Activated naive CD4-positive, alpha-beta T cell treated with anti-CD3 and anti-CD28 coated beads, Interleukin-2, amount 50 U/mL, for 16 hours (primary cell): ENCODE data around the gene QSOX1.

Experiments used
- DNase-seq: peaks from one replicate; pipeline ENCODE4 v3.0.0-alpha.2; 2020

QSOX1 gene

DNA sequence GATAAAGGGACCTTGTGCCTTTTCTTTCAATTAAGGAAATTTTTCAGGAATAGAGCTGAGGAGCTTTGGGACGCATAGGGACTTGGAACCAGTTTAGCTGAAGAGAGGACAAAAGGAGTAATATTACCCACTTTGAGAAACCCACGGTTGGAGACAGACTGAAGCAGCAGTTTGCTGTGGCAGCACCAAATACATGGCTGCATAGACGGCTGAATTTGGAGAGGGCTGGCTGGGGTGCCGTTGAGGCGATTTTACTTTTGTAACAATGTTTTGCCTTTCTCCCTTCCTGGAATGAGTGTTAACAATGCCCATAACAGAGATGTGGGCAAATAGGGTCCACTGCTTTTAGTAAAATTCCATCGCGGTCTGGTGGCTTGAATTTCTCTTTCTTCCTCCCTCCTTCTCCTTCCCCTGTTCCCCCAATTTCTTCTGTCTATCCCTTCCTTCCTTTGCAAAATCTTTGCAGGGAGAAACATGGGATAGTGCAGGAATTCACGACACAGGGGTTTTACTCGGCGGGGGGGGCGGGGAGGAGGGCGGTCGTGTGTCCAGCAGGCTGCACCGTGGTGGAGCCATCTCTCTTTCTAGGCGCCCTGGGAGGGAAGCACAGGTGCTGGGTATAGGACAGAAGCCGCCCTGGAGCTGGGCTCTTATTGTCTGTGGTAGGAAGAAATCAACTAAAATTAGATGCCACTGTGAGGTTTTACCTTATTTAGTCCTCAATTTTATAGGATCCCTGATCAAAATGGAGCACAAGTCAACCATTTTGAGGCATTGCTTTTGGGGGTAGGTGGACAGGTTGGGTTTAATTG is 82.2 kb downstream of the QSOX1 start:
- no peak for DNase-seq

DNA sequence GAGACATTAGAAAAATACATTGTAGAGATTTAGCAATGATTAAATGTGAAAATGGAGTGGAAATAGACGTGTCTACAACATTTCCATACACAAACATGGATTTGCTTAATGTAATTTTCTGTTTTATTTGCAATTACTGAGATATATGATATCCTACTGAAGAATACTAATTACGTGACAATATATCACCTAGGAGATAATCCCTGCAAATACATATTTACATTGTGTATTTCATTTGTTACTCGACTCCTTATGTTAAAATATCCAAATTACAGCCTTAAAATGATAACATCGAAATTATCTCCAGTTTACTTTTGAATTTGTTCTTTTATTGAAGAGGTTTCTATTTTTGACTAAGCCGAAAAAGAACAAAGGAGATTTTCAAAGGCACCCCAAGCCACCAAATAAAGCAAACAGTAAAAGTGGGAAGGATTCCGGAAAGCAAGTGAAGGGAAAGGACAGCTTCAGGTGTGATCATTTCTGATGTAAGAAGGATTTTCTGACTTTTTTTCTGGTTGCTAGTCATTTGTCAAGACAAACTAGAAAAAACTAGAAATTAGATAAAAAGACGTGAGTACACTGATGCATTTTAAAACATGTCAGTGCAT is 83.3 kb downstream of the QSOX1 start:
- DNase-seq: no peak

DNA sequence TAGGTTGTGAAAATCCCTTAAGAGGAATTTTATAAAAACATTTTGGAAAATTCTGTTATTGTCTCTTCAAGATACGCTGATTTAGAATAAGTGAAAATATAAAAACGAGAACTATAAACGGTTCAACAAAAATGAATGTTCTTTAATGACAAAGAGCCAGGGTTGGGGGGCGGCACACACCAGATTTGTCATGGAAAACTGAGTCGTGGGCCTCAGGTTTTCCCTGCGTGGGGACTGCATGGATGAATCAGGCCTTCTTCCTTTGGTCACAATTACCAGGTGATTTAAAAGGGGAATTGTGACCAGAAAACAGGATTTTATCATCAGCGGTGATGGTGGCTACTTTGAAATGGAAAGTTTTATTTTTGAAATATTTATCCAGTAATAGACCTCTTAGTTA is 84.0 kb downstream of the QSOX1 start:
- DNase-seq: no peak

DNA sequence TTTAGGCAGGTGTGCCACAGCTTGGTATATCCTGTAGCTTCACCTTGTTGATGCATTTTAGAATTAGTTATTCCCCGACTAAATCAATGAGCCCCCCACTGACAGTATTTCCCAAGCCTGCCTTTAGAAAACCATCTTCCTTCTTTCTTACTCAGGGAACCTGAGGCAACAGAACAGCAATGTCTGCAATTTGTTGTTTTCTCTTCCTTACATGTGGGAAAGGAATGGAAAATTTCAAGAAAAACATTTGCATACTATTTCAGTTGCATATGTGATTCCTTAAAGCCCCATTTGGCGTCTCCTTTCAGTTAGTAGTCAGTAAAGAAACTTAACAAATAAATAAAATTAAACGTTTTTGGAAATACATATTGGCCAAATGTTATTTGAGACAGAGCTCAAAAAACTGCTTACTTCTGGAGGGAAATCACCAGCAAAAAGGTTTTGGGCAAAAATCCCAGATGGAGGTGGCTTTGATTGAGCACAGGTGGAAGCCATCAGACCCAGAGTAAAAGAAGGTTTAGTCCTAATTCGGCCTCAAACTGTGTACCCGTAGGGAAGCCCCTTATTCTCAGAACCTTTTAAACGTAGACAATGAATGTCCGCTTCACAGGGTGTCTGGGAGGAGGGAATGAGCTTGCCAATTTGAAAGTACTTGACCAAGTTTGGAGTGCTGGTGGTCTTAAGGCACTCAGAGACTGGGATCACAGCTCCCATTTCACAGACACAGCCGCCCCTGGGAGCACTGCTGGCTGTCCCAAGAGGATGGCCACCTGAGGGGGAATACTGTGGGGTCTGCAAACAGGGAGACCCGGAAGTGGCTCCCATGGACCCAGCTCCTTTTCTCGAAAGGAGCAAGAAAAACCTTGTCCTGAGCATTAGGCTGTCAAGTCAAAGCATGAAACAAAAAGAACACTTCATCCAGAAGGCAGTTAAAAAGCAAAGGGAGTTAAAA is 84.8 kb downstream of the QSOX1 start:
- DNase-seq: no peak

DNA sequence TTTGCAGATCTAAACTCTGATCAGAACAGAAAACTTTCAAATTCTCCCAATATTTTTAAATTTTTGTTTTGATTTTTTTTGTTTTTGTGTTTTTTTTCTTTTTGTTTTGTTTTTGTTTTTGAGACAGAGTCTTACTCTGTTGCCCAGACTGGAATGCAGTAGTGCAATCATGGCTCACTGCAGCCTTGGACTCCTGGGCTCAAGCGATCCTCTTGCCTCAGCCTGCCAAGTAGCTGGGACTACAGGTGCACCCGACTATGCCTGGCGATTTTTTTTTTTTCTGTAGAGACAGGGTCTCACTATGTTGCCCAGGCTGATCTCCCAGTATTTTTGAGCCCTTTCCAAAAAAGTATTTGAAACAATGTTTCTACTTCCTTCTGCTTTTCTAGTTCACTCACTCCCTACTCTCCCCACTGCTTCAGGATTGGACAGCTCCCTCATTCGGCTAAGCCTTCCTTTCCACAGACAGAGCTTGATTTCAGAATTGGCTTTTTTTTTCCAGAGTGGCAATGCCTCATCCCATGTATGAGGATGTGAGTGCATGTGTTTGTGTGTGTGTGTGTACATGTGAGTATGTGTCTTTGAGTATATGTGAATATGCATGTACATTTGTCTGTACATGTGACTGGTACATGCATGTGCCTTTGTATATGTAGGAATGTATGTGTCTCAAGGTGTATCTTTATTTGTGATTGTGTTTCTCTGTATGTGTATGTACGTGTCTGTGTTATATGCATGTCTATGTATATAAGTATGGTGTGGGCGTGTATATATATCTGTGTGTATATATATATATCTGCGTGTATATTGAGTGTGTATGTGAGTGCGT is 87.3 kb downstream of the QSOX1 start:
- DNase-seq: no peak

DNA sequence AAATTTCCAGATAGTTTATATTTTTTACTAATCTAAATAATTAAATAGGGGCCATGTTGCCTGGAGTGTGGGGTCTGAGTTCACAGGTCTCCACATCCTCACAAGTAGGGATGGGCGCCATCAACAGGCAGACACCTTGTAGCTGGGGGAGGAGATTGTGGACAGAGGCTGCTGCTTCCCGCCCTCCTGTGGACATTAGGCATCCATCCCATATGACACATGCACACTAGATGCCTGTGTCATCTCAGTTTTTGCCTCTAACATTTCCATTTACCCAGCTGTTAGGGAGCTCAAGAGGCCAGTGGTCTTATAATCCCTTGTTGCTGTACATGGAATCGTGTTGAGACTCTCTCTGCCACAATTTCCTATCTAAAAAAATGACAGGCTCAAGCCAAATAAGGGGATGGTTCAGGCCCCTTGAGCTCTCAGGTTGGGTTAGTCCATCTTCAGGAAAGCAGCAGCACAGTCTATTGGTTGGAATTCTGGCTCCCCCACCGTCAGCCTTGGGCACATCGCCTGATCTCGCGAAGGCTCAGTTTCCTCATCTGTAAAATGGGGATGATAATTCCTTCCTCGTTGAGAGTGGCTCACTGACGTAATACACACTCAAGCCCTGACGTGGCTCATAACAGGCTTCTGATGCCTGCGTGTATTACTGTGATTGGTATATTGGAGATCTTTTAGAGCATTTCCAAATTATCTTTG is 89.0 kb downstream of the QSOX1 start:
- DNase-seq: no peak

DNA sequence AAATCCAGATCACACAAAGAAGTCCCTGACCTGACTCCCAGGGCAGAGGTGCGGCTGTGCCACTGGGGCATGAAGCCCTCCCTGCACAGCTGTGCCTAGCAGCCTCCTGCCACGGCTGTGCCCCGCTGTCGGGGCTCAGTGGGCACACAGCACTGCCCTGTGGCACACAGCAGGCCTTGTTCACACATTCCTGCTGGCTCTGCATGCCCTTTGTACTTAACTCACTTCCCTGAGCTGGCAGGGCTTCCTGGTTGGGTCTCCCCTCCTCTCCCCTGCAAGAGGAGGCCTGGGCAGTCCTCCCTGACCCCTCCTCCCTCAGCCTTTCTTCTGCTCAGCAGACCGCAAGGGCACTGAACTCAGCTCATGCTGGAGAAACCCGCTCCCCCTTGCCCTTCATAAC is 90.2 kb downstream of the QSOX1 start:
- no peak for DNase-seq

DNA sequence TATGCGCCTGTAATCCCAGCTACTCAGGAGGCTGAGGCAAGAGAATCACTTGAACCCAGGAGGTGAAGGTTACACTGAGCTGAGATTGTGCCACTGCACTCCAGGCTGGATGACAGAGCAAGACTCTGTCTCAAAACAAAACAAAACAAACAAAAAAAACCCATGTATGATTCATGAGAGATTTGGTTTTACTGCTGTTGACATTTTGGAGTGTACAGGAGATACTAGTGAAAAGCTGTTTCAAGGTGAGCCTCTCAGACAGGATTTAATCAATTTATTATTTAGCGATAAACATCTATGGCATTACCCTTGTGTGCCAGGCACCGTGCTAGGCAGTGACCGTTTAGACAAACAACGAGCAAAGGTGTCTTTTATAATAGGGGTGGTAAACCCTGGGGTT is 91.9 kb downstream of the QSOX1 start:
- DNase-seq: no peak

DNA sequence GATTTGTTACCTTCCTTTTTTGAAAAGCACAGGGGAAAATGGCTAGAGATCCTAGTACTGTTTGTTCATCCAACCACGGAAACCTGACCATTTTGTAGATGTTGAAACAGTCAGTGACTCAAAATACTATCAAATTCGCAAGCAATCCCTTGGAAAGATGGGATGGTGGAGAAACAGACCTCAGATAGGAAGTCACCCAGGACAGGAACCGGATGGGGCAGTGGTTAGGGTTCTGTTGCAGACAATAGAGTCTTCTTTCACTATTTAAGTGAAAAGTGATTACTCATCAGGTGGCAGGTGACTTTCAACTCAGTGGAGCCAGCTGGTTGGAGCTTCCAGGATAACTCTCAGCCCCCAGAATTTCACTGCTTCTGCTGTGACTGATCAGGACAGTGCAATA is 92.4 kb downstream of the QSOX1 start:
- no peak for DNase-seq

DNA sequence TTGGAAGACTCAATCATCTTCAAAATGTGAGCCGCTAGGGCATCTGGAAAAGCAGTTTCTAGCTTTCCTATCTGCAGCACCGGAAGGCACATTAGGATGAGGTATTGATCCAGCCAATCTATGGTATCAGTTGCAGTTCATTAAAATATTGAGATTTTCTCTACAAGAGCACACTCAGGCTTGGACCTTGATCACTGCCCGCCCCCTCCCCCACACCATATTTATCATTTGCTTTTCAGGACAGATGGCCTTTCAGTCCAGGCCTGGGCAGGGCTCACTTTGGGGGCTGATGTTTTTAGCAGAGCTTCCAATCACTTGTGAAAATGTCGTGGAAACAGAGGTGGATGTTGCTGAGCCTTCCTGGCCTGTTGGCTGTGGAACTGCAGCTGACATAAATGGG is 92.9 kb downstream of the QSOX1 start:
- DNase-seq: no peak

DNA sequence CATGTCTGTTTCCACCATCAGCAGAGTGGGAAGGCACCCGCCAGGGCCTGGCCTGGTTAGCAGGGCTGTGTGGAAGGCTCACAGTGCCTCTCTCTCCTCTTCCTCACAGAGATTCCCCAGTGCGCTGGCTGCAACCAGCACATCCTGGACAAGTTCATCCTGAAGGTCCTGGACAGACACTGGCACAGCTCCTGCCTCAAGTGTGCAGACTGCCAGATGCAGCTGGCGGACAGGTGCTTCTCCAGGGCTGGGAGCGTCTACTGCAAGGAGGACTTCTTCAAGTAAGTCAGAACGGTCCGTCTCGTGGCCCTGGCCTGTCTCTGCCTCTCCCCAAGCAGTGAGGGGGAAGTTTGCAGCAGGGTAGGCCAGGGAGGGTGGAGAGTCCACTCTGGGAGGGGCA is 93.5 kb downstream of the QSOX1 start:
- DNase-seq: no peak

DNA sequence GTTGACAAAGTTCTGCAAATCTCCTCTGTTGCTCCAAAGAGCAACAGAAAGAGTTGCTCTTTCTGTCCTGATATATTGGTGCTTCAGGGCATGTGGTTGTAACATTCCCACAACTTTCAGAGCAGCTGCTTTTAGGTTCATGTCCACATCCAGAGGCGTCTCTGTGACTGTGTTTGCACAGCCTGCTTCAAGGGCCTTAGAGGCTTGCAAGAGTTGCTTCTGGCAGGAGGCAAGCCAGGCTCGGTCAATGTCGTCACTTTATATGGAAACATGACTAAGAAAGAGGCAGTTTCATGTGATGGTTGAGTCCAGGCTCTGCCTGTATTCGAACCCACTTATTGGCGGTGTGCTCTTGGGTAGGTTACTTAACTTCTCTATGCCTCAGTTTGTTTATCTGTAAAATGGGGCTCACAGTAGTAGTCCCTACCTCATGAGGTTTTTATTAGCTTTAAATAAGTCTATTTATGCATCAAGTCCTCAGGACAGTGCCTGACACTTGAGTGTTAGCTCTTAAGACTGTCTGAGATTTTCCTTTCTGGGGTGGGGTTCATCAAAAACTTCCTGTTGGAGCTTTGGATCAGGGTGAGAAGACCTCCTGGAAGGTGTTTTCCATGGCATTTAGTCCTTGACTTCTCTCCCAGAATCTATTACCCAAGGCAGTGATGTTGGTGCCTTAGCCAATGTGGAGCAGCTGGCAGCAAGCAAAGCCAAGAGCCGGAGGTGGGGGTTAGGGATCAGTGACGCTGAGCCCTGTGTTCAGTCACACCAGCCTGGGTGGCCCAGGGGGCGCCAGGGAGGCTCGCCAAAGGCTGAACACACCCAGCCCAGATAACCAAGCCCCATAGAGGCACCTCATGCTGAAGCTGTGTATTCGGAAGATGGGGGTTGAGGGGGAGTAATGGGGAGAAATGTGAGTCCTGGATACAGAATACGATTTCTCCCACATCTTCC is 94.3 kb downstream of the QSOX1 start:
- DNase-seq: no peak

DNA sequence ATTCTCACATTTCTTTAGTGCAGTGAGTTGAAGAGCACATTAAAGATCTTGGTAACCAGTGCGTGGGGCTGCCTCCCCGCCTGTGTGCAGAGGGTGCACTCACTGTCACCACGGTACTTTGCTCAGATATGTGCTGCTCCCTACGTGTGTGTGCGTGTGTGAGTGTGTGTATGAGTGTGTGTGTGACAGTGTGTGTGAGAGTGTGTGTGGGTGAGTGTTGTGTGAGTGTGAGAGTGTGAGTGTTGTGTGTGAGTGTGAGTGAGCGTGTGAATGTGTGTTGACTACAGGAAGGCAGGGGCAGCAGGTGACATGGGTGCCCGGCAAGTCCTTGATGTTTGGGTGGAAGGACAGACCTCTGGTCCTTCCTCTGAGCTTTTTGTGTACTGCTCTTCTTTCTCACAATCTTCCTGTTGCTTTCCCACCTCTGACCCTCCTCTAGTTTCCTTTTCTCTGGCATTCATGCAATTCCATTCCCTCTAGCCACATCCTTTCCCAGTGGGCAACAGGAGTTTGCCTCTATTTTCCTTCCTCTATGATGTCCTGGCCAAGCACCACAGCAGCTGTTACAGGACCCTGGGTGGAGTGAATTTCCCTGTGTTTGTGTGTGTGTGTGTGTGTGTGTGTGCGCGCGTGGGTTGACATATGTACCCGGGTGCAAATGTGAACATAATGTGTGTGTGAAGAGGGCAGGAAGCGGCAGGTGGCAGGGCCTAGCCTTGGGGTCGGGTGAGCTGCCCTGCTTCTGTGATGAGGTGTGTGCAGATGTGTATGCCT is 95.2 kb downstream of the QSOX1 start:
- no peak for DNase-seq

DNA sequence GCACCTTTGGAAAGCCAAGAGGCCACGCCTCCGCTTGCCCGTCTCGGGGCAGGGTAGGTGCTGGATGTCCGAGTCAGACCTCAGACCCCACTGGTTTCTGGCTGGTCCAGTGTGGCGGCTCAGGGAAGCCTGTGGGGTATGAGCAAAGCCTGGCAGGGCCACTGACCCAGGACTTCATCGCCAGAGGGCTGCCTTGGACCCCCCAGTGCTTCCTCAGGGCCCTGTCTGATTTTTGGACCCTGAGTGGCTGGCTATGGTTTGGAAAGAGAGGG is 95.8 kb downstream of the QSOX1 start:
- no peak for DNase-seq

DNA sequence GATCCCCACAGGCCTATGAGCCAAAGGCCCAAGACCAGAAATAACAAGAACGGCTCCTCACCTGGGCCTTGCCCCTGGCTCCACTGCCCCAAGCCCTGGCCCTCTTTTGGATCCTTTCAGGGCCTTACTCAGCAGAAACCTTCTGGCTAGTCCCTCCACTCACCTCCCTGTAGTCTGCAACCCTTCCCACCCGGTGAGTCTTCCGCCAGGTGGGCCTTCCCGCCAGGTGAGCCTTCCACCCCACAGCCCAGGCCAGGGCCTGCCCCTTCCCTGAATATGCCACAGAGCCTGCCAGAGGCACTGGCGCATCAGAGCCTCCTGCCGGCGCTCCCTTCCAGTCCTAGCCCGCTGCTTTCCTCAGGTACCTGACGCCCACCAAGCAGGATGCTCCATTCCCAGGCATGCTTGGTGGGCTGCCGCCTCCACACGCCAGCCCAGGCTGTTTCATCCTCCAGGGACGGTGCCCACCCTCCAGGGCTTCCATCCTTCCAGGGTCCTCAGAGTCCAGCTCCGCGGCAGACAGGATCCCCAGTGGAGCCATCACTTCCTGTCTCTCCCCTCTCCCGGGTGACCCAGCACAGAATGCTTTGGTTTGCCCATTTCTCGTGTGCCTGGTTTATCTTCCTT is 96.3 kb downstream of the QSOX1 start:
- no peak for DNase-seq

DNA sequence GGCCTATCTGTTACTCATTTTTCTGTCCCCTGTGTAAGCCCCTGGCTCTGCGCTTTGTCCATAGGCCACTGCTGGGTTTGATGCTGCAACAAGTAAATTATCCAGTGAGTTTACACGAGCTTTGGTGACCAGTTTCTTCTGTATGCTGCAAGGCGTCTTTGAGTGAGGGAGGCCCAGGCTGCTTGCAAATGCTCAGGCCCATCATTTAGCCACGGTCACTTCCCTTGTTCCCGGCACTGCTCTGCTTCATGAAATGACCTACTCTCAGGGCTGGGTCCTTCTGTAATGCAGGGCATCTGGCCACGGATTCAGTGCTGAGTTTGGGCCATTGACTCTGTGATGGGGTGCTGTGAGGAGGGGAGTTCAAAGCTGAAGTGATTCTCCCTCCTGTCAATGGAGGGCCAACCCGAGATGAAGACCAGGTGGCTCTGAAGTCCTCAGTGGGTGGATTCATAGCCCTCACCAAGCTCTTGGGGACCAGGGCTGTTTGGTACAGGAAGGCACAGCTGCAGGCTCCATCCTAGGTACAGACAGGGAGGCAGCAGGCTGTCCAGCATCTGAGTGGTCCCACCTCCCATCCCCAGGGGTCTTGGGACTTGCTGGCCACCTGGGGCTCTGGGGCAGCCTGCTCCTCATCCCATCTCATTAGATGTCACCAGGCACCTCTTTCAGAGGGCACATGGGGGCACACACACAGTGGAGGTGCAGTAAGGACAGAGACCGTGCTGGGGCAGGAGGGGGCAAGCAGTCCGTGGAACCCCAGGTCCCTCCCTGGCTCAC is 97.0 kb downstream of the QSOX1 start:
- DNase-seq: no peak

DNA sequence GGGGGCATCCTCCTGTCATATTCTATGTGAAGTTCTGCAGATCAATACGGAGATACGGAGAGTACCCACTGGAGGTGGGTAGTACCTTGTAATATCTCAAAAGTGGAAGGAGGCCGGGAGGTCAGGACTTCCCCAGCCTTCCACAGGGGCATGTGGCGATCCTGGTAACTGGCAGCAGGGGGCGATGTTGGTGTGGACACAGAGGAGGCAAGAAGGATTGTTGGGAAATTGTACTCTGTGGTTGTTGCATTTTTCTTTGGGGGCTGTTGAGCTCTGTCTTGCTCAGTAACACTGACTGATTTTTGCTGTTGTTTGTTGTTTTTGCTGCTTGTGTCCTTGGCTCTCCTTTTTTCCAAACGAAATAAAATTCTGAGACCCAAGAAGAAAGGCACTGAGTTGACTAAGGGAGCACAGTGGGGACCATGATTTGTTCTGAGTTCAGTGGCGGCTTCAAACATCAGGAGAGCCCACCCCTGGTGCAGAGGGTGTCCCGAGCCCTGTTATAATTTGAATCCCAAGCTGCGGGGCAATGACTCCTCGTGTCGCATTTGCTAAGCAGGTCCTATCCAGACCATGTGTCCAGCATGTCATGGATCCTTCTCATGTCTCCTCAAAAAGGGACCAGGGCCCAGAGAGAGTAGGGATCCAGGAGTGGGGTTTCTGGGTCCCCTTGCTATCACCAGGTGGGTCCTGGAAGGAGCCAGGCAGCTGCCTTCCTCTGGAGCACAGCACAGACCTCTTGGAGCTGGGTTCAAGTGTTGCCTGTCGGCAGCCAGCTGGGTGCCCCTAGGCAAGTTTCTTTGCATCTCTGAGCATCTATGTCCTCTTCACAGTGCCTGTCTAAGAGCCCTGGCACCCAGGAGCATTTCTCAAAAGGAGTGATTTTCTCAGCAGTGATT is 98.2 kb downstream of the QSOX1 start:
- peak; percentile 68 for DNase-seq
